SK-N-SH treated with all-trans-retinoic acid at 6 μM for 48 hours (cell line): ENCODE data around the gene MRI1.

Experiments used
- ATAC-seq: fragments of 200-7000 bp; cut with Tn5 transposase; 3 replicates; pipeline ENCODE4 v1.9.1; 2020; ENCODE audit warnings: mild to moderate bottlenecking, moderate library complexity
- ARNTL ChIP-seq: fragments of 450-650 bp; formaldehyde crosslinking; IDR thresholded peaks from 2 replicates; pipeline ENCODE4 v1.5.0; 2020; ENCODE audit warnings: low read depth, mild to moderate bottlenecking, moderate library complexity, borderline replicate concordance
- BACH2 ChIP-seq: fragments of 250-450 bp; sonication (Bioruptor Pico); IDR thresholded peaks from 2 replicates; pipeline ENCODE4 v1.9.0; 2021; ENCODE audit warnings: mild to moderate bottlenecking, borderline replicate concordance
- CREB5 ChIP-seq: fragments of 250-450 bp; sonication (Bioruptor Pico); IDR thresholded peaks from 2 replicates; pipeline ENCODE4 v1.5.1; 2020; ENCODE audit warnings: low read depth, mild to moderate bottlenecking, moderate library complexity
- CSRNP3 ChIP-seq: fragments of 250-450 bp; sonication (Bioruptor Pico); IDR thresholded peaks from 2 replicates; pipeline ENCODE4 v1.5.1; 2021; ENCODE audit warnings: mild to moderate bottlenecking, moderate library complexity
- ESRRG ChIP-seq: fragments of 250-450 bp; sonication (Bioruptor Pico); IDR thresholded peaks from 2 replicates; pipeline ENCODE4 v1.6.1; 2021; ENCODE audit warnings: mild to moderate bottlenecking
- GLIS3 ChIP-seq: fragments of 250-450 bp; sonication (Bioruptor Pico); IDR thresholded peaks from 2 replicates; pipeline ENCODE4 v1.5.0; 2020; ENCODE audit warnings: mild to moderate bottlenecking, moderate library complexity
- ISL1 ChIP-seq: fragments of 250-450 bp; sonication (Bioruptor Pico); IDR thresholded peaks from 2 replicates; pipeline ENCODE4 v2.1.2; 2022; ENCODE audit warnings: mild to moderate bottlenecking, moderate library complexity
- OSR1 ChIP-seq: fragments of 250-450 bp; sonication (Bioruptor Pico); IDR thresholded peaks from 2 replicates; pipeline ENCODE4 v1.8.0; 2022; ENCODE audit warnings: moderate library complexity, mild to moderate bottlenecking, inconsistent platforms
- PATZ1 ChIP-seq: fragments of 250-450 bp; sonication (Bioruptor Pico); IDR thresholded peaks from 2 replicates; pipeline ENCODE4 v1.8.0; 2020; ENCODE audit warnings: mild to moderate bottlenecking, moderate library complexity, borderline replicate concordance
- POU6F1 ChIP-seq: fragments of 250-450 bp; sonication (Bioruptor Pico); IDR thresholded peaks from 2 replicates; pipeline ENCODE4 v1.8.0; 2021; ENCODE audit warnings: low read depth, mild to moderate bottlenecking, moderate library complexity, borderline replicate concordance
- PPARA ChIP-seq: fragments of 250-450 bp; sonication (Bioruptor Pico); IDR thresholded peaks from 2 replicates; pipeline ENCODE4 v1.5.0; 2020; ENCODE audit warnings: mild to moderate bottlenecking, borderline replicate concordance
- RARB ChIP-seq: fragments of 250-450 bp; sonication (Bioruptor Pico); IDR thresholded peaks from 2 replicates; pipeline ENCODE4 v1.8.0; 2021; ENCODE audit warnings: mild to moderate bottlenecking, moderate library complexity
- SNAI2 ChIP-seq: fragments of 250-450 bp; sonication (Bioruptor Pico); IDR thresholded peaks from 2 replicates; pipeline ENCODE4 v1.5.0; 2020; ENCODE audit warnings: mild to moderate bottlenecking, moderate library complexity
- TCF4 ChIP-seq: fragments of 250-450 bp; sonication (Bioruptor Pico); IDR thresholded peaks from 2 replicates; pipeline ENCODE4 v1.8.0; 2021; ENCODE audit warnings: mild to moderate bottlenecking, moderate library complexity, borderline replicate concordance
- TOX ChIP-seq: fragments of 250-450 bp; sonication (Bioruptor Pico); IDR thresholded peaks from 2 replicates; pipeline ENCODE4 v1.8.0; 2021; ENCODE audit warnings: mild to moderate bottlenecking, moderate library complexity, borderline replicate concordance
- TSHZ2 ChIP-seq: fragments of 250-450 bp; sonication (Bioruptor Pico); IDR thresholded peaks from 2 replicates; pipeline ENCODE4 v1.5.0; 2020; ENCODE audit warnings: mild to moderate bottlenecking, moderate library complexity
- ZC3H10 ChIP-seq: fragments of 250-450 bp; sonication (Bioruptor Pico); IDR thresholded peaks from 2 replicates; pipeline ENCODE4 v1.5.1; 2021; ENCODE audit warnings: mild to moderate bottlenecking, moderate library complexity
- ZFP3 ChIP-seq: fragments of 250-450 bp; sonication (Bioruptor Pico); IDR thresholded peaks from 2 replicates; pipeline ENCODE4 v1.5.0; 2020; ENCODE audit warnings: mild to moderate bottlenecking, moderate library complexity
- ZFP30 ChIP-seq: fragments of 450-650 bp; formaldehyde crosslinking; IDR thresholded peaks from 2 replicates; pipeline ENCODE4 v1.5.0; 2022; ENCODE audit warnings: mild to moderate bottlenecking, moderate library complexity
- ZNF70 ChIP-seq: fragments of 450-650 bp; formaldehyde crosslinking; IDR thresholded peaks from 2 replicates; pipeline ENCODE4 v1.5.0; 2020; ENCODE audit warnings: mild to moderate bottlenecking, moderate library complexity
- ZNF8 ChIP-seq: fragments of 450-650 bp; formaldehyde crosslinking; IDR thresholded peaks from 2 replicates; pipeline ENCODE4 v1.5.0; 2020; ENCODE audit warnings: mild to moderate bottlenecking, moderate library complexity

MRI1 gene

GRCh38 chr19:13765395-13766094, 1.2 kb downstream of the MRI1 start:
- peak; percentile 23 for ATAC-seq
- no peak for TF ChIP-seq ZFP30 (CRISPR knock-in tag)
- TF ChIP-seq TSHZ2 (CRISPR knock-in tag): no peak
- no peak for TF ChIP-seq ZC3H10 (CRISPR knock-in tag)
- no peak for TF ChIP-seq GLIS3
- no peak for TF ChIP-seq ESRRG (CRISPR knock-in tag)
- no peak for TF ChIP-seq ISL1 (CRISPR knock-in tag)
- no peak for TF ChIP-seq POU6F1 (CRISPR knock-in tag)
- TF ChIP-seq PPARA (CRISPR knock-in tag): no peak
- TF ChIP-seq CSRNP3 (CRISPR knock-in tag): no peak
- no peak for TF ChIP-seq RARB
- TF ChIP-seq OSR1: no peak
- TF ChIP-seq TCF4: no peak
- TF ChIP-seq TOX (CRISPR knock-in tag): no peak
- TF ChIP-seq ZNF70 (CRISPR knock-in tag): no peak
- no peak for TF ChIP-seq CREB5 (CRISPR knock-in tag)
- TF ChIP-seq BACH2: no peak
- no peak for TF ChIP-seq ZNF8
- TF ChIP-seq PATZ1: no peak
- TF ChIP-seq ARNTL (CRISPR knock-in tag): no peak

- no peak for TF ChIP-seq TCF4
- TF ChIP-seq SNAI2 (CRISPR knock-in tag): no peak
- TF ChIP-seq RARB: no peak
- TF ChIP-seq BACH2: no peak
- no peak for TF ChIP-seq ZC3H10 (CRISPR knock-in tag)
- TF ChIP-seq ZNF8: no peak
- no peak for TF ChIP-seq ZFP30 (CRISPR knock-in tag)
- no peak for TF ChIP-seq GLIS3
- no peak for TF ChIP-seq PPARA (CRISPR knock-in tag)
- TF ChIP-seq PATZ1: no peak
- no peak for TF ChIP-seq CREB5 (CRISPR knock-in tag)
- TF ChIP-seq TOX (CRISPR knock-in tag): no peak
- TF ChIP-seq ZFP3 (CRISPR knock-in tag): no peak
- ATAC-seq: no peak
These were observed 1.8 kb downstream of the MRI1 start for GRCh38 chr19:13766095-13766481.
